HG03439 (cell line): ENCODE results near the gene HSPA13.
"Not testable (repeated sequence)": the region's sequence is repeated elsewhere in the genome, so short reads cannot be mapped to it uniquely, and the experiment has no call there.

Experiments used
- ATAC-seq: cut with Tn5 transposase; IDR thresholded peaks from one replicate; pipeline ENCODE4 v1.9.1; 2021; ENCODE audit warnings: mild to moderate bottlenecking, moderate library complexity; ENCODE audit not compliant: unreplicated experiment

Gene HSPA13, protein sequence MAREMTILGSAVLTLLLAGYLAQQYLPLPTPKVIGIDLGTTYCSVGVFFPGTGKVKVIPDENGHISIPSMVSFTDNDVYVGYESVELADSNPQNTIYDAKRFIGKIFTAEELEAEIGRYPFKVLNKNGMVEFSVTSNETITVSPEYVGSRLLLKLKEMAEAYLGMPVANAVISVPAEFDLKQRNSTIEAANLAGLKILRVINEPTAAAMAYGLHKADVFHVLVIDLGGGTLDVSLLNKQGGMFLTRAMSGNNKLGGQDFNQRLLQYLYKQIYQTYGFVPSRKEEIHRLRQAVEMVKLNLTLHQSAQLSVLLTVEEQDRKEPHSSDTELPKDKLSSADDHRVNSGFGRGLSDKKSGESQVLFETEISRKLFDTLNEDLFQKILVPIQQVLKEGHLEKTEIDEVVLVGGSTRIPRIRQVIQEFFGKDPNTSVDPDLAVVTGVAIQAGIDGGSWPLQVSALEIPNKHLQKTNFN

DNA sequence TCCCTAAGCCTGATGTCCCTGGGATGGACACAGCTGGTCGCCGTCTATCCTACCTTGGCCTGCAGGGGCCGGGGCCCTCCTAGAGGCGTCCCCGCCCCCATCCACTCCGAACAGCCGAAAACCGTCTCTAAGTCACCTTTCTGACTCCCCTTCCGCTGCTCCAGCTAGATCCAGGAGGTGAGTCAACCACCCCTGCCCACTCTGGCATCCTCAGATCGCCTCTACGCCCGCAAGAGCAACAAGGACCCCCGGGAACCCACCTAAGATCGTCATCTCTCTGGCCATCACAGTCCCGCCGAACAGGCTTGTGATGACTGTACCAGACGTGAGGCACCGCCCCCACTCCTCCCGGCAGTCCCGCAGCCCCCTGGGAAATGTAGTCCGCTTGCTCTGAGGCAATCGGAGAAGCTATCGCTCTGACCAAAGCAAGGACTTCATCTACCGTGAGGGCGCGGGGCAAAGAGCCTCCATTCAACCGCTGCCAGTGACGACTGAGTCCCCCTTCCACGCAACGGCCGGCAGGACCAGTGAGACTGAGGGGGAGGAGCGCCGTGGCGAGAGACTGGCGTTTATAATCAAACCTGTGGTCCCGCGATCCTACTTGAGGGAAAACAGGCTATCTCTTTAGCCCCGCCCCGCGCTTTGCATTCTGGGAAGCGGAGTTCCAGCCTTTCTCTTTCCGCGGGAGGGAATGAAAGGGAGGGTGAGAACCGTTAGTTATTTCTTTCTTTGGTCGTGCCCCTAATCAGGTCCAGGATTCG lies at the start of gene HSPA13:
TSS of gene HSPA13 (minus strand) at position 312 of the 761 bp plus-strand sequence. CDS start at position 285, 27 bp downstream.
- peak; percentile 98 for ATAC-seq

- no peak for ATAC-seq
These were observed 36.0 kb upstream of the HSPA13 start for GRCh38 chr21:14418920-14419319.

DNA sequence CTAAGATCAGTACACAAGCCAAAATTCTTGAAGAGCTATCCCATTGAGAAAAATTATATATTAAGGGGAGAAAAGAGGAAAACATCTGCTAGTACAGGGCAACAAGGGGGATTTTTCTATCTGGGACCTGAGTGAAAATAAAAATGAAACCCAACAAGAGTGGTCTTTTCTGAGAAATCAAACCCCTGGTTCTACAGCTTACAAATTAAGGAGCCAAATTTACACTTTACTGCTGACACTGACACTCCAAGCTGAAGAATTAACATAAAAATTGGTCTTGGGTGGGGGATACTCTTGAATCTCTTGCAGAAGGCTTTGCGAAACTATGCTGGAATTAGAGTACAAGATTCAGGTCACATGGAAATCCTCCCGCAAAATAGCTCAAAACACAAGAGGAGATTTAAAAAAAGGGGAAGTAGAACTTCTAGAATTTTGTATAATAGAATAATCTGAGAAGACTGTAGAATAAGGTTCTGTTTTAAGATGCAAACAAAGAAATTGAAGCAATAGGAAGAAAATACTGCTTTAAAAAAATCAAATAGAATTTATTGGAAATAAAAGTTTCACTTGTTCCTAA lies 32.1 kb upstream of the HSPA13 start:
- no peak for ATAC-seq

- ATAC-seq = no peak
These were observed 23.0 kb upstream of the HSPA13 start for GRCh38 chr21:14405962-14406361.

- ATAC-seq = no peak
These were observed 22.3 kb upstream of the HSPA13 start for GRCh38 chr21:14405225-14405624.

- no peak for ATAC-seq
These were observed 20.9 kb upstream of the HSPA13 start for GRCh38 chr21:14403681-14404318.

GRCh38 chr21:14401217-14401616 lies 18.3 kb upstream of the HSPA13 start:
- no peak for ATAC-seq

DNA sequence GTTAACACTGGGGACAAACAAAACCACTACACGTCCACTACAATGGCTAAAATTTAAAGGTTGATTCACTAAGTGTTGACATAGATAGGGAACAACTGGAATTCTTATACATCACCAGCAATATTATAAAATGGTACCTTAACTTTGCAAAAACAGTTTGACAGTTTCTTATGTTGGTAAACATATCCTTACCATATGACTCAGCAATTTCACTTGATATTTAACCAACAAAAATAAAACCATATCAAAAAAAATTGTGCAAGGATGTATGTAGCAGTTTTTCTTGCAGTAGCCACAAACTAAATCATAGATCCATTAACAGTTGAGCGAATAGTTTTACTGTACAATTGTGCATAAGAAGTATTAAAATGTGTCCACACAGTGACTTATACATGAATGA lies 5.3 kb upstream of the HSPA13 start:
- no peak for ATAC-seq

GRCh38 chr21:14384453-14384852 lies 1.5 kb upstream of the HSPA13 start:
- no peak for ATAC-seq

GRCh38 chr21:14383596-14384180 lies 742 bp upstream of the HSPA13 start:
- peak; percentile 31 for ATAC-seq

DNA sequence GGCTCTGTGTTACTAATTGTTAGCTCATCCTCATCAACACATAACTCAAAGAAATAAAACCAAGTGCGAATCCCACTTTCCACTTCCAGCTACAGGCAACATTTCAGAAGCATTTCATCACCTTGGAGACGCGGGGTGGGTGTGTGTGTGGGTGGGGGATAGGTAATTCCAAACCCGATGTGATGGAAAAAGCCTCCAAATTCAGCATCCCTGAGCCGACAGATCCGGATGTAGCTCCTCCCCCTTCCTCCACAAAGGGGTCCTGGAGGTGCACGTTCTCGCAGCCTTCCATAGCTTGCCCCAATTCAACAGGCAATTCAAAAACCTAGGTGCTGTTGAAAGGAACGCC lies 486 bp downstream of the HSPA13 start:
- ATAC-seq = peak; percentile 0

GRCh38 chr21:14376854-14377253 lies 6.1 kb downstream of the HSPA13 start:
- ATAC-seq = no peak

DNA sequence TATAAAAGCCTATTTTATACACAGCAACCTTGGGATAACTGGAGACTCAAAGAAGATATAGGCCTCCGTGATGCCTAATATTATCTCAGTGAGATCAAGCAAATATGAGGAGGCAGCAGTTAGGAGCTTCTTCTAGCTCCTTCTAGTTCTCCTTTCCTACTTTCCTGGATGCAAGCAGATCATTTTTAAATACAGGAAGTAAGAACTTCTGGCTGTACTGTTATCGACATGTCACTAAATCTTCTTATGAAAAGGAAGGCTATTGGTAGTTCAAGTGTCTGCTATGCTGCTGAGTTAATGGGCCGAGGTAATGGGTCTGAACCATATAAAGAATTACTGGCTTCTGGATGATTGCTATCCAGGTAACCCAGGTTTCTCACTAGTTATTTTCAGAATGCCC lies 15.9 kb downstream of the HSPA13 start:
- ATAC-seq = no peak

GRCh38 chr21:14361958-14362357 lies 21.0 kb downstream of the HSPA13 start:
- ATAC-seq = no peak

DNA sequence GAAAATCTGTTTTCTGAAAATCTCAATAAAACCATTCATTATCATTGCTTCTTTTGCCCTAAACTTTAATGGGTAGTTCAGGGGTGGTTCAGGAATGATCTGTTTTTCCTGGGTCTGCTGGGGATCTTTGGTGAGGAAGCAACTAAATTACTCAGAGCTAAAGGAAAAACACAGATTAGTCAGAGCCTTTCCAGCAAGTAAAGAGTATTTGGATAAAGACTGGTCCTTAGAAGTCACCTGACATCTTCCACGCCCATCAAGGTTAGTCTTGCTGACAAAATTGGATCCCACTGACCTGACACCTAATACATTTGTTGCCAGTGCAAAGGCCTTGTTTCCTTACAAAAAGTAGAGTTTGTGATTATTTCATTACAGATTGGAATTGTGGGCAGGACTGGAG lies 24.2 kb downstream of the HSPA13 start:
- no peak for ATAC-seq

DNA sequence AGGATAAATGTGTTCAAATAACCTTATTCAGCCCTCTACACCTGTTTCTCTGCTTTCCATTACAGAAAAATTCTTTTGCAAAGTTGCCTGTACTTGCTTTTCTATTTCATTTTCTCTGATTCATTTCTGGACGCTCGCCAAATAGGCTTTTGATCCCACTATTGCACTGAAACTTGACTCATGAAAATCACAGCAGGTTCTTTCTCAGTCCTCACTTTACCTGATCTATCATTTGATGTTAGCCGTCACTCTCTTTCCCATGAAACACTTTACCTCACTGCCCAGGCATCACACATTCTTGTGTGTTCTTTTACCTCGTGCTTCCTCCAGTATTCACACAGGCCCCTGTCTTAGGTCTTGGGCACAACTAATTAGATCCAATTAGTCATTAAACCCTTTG lies 26.2 kb downstream of the HSPA13 start:
- ATAC-seq = no peak

GRCh38 chr21:14354515-14354914 lies 28.4 kb downstream of the HSPA13 start:
- ATAC-seq = no peak

GRCh38 chr21:14353726-14354125 lies 29.2 kb downstream of the HSPA13 start:
- no peak for ATAC-seq

- ATAC-seq = no peak
These were observed 29.7 kb downstream of the HSPA13 start for GRCh38 chr21:14353231-14353630.

GRCh38 chr21:14327346-14327745 lies 55.6 kb downstream of the HSPA13 start:
- ATAC-seq = not testable (repeated sequence)

GRCh38 chr21:14325595-14325994 lies 57.4 kb downstream of the HSPA13 start:
- ATAC-seq = no peak
